Neural cell (in vitro differentiated cells): Measurements from ENCODE around the gene TMEM205. TPM values are rescaled to one million over a fixed set of nuclear protein-coding genes. Genes with fewer than 3 reads are reported as not detected.

ENCODE experiments used
- H2AFZ ChIP-seq: fragments of 200-600, 300-800 bp; sonication (generic), shearing (Covaris generic); 2 replicates; pipeline ENCODE4 v1.6.0; 2014; ENCODE audit warnings: low read depth, mild to moderate bottlenecking, antibody characterized with exemption, low read length, moderate library complexity
- H3F3A ChIP-seq: fragments of 200-600 bp; shearing (Covaris generic); 2 replicates; pipeline ENCODE4 v1.6.1; 2016; ENCODE audit warnings: mild to moderate bottlenecking, moderate library complexity, mixed read lengths, antibody characterized with exemption, low read length; ENCODE audit not compliant: insufficient read depth, poor library complexity, severe bottlenecking
- H3K27ac ChIP-seq: fragments of 200-600, 300-800 bp; sonication (generic), shearing (Covaris generic); 2 replicates; pipeline ENCODE4 v1.5.1; 2014; ENCODE audit warnings: mild to moderate bottlenecking, low read length, moderate library complexity
- H3K27me3 ChIP-seq: fragments of 300-800, 200-600 bp; sonication (generic), shearing (Covaris generic); 2 replicates; pipeline ENCODE4 v1.6.0; 2014; ENCODE audit warnings: mild to moderate bottlenecking, low read depth, low read length, moderate library complexity; ENCODE audit not compliant: insufficient read depth
- H3K36me3 ChIP-seq: fragments of 300-800, 200-600 bp; sonication (generic), shearing (Covaris generic); 2 replicates; pipeline ENCODE4 v1.5.1; 2014; ENCODE audit warnings: mild to moderate bottlenecking, antibody characterized with exemption, low read length, moderate library complexity; ENCODE audit not compliant: insufficient read depth
- H3K4me2 ChIP-seq: fragments of 300-800, 200-600 bp; sonication (generic), shearing (Covaris generic); 2 replicates; pipeline ENCODE4 v1.6.0; 2014; ENCODE audit warnings: mild to moderate bottlenecking, low read length
- H3K4me3 ChIP-seq: fragments of 300-800, 200-600 bp; sonication (generic), shearing (Covaris generic); 2 replicates; pipeline ENCODE4 v1.5.1; 2014; ENCODE audit warnings: mild to moderate bottlenecking, low read length, moderate library complexity
- H3K79me2 ChIP-seq: fragments of 200-600 bp; shearing (Covaris generic); replicated peaks from 2 replicates; pipeline ENCODE4 v1.6.0; 2014; ENCODE audit warnings: mild to moderate bottlenecking, low read length, moderate library complexity; ENCODE audit not compliant: insufficient read depth
- H3K9ac ChIP-seq: fragments of 300-800, 200-600 bp; sonication (generic), shearing (Covaris generic); 2 replicates; pipeline ENCODE4 v1.6.1; 2016; ENCODE audit warnings: mild to moderate bottlenecking, low read length, mixed read lengths
- H3K9me2 ChIP-seq: fragments of 200-600 bp; shearing (Covaris generic); 2 replicates; pipeline ENCODE4 v1.6.1; 2016; ENCODE audit warnings: mild to moderate bottlenecking, low read length, mixed read lengths; ENCODE audit not compliant: insufficient read depth
- H3K9me3 ChIP-seq: fragments of 200-600, 300-800 bp; sonication (generic), shearing (Covaris generic); 2 replicates; pipeline ENCODE4 v1.6.1; 2016; ENCODE audit warnings: mild to moderate bottlenecking, mixed run types, low read length, moderate library complexity, mixed read lengths
- H4K20me1 ChIP-seq: fragments of 200-600 bp; shearing (Covaris generic); 2 replicates; pipeline ENCODE4 v1.6.1; 2016; ENCODE audit warnings: mild to moderate bottlenecking, mixed run types; ENCODE audit not compliant: insufficient read depth
- EP300 ChIP-seq: fragments of 450-650 bp; conservative IDR thresholded peaks from 2 replicates; pipeline ENCODE4 v1.6.1; 2014; ENCODE audit warnings: antibody characterized with exemption, mild to moderate bottlenecking, moderate library complexity; ENCODE audit not compliant: poor library complexity, severe bottlenecking
- EZH2 ChIP-seq: fragments of 200-600, 300-800 bp; shearing (Covaris generic), sonication (generic); IDR thresholded peaks from 2 replicates; pipeline ENCODE4 v1.6.1; 2014; ENCODE audit warnings: antibody characterized with exemption, low read length, borderline replicate concordance, mild to moderate bottlenecking; ENCODE audit not compliant: insufficient read depth, poor library complexity, severe bottlenecking
- MXI1 ChIP-seq: fragments of 450-650 bp; conservative IDR thresholded peaks from 2 replicates; pipeline ENCODE4 v1.6.1; 2014; ENCODE audit warnings: antibody characterized with exemption, mild to moderate bottlenecking; ENCODE audit not compliant: poor library complexity, severe bottlenecking
- POLR2AphosphoS5 ChIP-seq: IDR thresholded peaks from 2 replicates; pipeline ENCODE4 v1.6.1; 2012
- RAD21 ChIP-seq: fragments of 450-650 bp; conservative IDR thresholded peaks from 2 replicates; pipeline ENCODE4 v1.6.1; 2014; ENCODE audit warnings: antibody characterized with exemption, mild to moderate bottlenecking, moderate library complexity
- SMC3 ChIP-seq: fragments of 450-650 bp; conservative IDR thresholded peaks from 2 replicates; pipeline ENCODE4 v1.6.1; 2014; ENCODE audit warnings: antibody characterized with exemption, mild to moderate bottlenecking, moderate library complexity; ENCODE audit not compliant: poor library complexity
- TAF1 ChIP-seq: IDR thresholded peaks from 2 replicates; pipeline ENCODE4 v1.6.1; 2012; ENCODE audit warnings: low read depth
- polyA plus RNA-seq: library from polyadenylated mRNA; depleted of rRNA; stranded (reverse); fragments of >200 nt; gene quantifications from 2 replicates; pipeline ENCODE4 v1.2.3, GENCODE V29; 2014
- TF ChIP-seq, protein P1 (sequence below): fragments of 450-650 bp; IDR thresholded peaks from 2 replicates; pipeline ENCODE4 v1.5.1; 2014; ENCODE audit warnings: antibody characterized with exemption, mild to moderate bottlenecking, moderate library complexity; ENCODE audit not compliant: poor library complexity, severe bottlenecking
- TF ChIP-seq, protein P2 (sequence below): IDR thresholded peaks from 2 replicates; pipeline ENCODE4 v1.6.1; 2012; ENCODE audit warnings: borderline replicate concordance

Gene TMEM205
- polyA plus RNA-seq, 1 donor from 2014 or later: 136 TPM

DNA sequence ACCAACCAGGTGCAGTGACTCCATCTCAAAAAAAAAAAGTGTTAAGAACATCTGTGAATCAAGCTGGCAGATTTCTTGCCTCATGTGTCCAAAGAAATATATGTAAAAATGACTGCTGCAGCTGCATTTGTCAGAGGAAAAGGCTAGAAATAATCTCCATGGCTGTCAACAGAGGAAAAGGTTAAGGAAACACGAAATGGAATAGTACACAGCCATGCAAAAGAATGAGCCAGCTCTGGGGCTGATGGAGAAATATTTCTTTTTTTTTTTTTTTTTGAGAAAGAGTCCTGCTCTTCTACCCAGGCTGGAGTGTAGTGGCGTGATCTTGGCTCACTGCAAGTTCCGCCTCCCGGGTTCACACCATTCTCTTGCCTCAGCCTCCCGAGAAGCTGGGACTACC, 13.2 kb downstream of the TMEM205 start:
- Histone ChIP-seq H3K4me2 (no peak overlapping the region), H3F3A (no peaks in the 10 kb centered on the region), H3K9ac (no peak overlapping the region), H4K20me1 (no peaks in the 10 kb centered on the region), H3K9me2 (no peaks in the 10 kb centered on the region), H3K79me2 (peaks cover under 1% of the 10 kb centered on the region), H2AFZ (no peak overlapping the region), H3K27me3 (no peaks in the 10 kb centered on the region), H3K9me3 (peaks cover 4% of the 10 kb centered on the region), H3K27ac (no peak overlapping the region), H3K36me3 (peaks cover 19% of the 10 kb centered on the region), H3K4me3 (no peak overlapping the region)
- TF ChIP-seq SMC3: no peak
- no peak for TF ChIP-seq RAD21
- no peak for TF ChIP-seq POLR2AphosphoS5
- TF ChIP-seq, protein P1, sequence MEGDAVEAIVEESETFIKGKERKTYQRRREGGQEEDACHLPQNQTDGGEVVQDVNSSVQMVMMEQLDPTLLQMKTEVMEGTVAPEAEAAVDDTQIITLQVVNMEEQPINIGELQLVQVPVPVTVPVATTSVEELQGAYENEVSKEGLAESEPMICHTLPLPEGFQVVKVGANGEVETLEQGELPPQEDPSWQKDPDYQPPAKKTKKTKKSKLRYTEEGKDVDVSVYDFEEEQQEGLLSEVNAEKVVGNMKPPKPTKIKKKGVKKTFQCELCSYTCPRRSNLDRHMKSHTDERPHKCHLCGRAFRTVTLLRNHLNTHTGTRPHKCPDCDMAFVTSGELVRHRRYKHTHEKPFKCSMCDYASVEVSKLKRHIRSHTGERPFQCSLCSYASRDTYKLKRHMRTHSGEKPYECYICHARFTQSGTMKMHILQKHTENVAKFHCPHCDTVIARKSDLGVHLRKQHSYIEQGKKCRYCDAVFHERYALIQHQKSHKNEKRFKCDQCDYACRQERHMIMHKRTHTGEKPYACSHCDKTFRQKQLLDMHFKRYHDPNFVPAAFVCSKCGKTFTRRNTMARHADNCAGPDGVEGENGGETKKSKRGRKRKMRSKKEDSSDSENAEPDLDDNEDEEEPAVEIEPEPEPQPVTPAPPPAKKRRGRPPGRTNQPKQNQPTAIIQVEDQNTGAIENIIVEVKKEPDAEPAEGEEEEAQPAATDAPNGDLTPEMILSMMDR: no peak
- TF ChIP-seq EZH2: no peak

DNA sequence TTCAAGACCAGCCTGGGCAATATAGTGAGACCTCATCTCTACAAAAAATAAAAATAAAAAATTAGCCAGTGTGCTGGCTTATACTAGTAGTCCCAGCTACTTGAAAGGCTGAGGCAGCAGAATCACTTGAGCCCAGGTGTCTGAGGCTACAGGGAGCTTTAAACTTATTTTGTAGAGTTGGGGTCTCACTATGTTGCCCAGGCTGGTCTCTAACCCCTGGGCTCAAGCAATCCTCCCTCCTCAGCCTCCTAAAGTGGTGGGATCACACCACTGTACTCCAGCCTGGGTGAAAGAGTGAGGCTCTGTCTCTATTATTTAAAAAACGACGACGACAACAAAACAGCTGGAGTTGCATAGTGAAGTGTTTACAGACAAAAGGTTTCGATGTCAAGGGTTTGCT, 14.6 kb downstream of the TMEM205 start:
- Histone ChIP-seq H2AFZ (no peak overlapping the region), H3K36me3 (peaks cover 19% of the 10 kb centered on the region), H3K4me3 (no peak overlapping the region), H3K4me2 (no peak overlapping the region), H3K9ac (no peak overlapping the region), H3K79me2 (no peaks in the 10 kb centered on the region), H3F3A (no peaks in the 10 kb centered on the region), H3K27me3 (no peaks in the 10 kb centered on the region), H3K27ac (no peak overlapping the region), H3K9me3 (peaks cover 4% of the 10 kb centered on the region), H4K20me1 (no peaks in the 10 kb centered on the region), H3K9me2 (no peaks in the 10 kb centered on the region)
- TF ChIP-seq EZH2 (no peak), RAD21 (no peak), MXI1 (no peak), EP300 (no peak), TAF1 (no peak), POLR2AphosphoS5 (no peak), SMC3 (no peak)
- TF ChIP-seq, protein P1: no peak
- TF ChIP-seq, protein P2, sequence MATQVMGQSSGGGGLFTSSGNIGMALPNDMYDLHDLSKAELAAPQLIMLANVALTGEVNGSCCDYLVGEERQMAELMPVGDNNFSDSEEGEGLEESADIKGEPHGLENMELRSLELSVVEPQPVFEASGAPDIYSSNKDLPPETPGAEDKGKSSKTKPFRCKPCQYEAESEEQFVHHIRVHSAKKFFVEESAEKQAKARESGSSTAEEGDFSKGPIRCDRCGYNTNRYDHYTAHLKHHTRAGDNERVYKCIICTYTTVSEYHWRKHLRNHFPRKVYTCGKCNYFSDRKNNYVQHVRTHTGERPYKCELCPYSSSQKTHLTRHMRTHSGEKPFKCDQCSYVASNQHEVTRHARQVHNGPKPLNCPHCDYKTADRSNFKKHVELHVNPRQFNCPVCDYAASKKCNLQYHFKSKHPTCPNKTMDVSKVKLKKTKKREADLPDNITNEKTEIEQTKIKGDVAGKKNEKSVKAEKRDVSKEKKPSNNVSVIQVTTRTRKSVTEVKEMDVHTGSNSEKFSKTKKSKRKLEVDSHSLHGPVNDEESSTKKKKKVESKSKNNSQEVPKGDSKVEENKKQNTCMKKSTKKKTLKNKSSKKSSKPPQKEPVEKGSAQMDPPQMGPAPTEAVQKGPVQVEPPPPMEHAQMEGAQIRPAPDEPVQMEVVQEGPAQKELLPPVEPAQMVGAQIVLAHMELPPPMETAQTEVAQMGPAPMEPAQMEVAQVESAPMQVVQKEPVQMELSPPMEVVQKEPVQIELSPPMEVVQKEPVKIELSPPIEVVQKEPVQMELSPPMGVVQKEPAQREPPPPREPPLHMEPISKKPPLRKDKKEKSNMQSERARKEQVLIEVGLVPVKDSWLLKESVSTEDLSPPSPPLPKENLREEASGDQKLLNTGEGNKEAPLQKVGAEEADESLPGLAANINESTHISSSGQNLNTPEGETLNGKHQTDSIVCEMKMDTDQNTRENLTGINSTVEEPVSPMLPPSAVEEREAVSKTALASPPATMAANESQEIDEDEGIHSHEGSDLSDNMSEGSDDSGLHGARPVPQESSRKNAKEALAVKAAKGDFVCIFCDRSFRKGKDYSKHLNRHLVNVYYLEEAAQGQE: no peak
